ENCODE data around the gene ZG16B. TPM values are rescaled to one million over a fixed set of nuclear protein-coding genes. Genes with fewer than 3 reads are reported as not detected.

The ZG16B gene
- total RNA-seq, 1 experiment from 2014 or later, result 6.9 TPM

DNA sequence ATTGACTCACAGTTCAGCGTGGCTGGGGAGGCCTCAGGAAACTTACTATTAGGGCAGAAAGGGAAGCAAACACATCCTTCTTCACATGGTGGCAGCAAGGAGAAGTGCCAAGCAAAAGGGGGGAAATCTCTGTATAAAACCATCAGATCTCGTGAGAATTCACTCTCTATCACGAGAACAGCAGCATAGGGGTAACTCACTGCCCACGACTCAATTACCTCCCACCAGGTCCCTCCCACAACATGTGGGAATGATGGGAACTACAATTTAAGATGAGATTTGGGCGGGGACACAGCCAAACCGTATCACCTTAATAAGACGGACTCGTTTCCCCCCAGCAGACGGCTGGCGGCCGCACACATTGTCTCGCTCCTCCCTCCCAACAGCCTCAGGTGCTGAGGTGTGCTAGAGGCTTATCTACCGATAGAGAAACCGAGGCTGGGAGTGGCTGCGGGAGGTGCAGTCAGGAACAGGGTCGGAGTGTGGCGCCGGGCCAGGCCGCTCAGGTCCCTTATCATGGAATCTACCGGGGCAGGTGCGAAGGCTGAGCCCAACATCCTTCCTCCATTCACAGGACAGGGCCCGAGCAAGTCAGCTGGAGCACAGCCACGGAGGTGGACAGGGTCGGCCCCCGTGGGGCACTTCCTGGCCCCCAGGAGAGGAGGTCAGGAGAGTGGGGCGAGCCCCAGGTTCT lies 4.9 kb upstream of the ZG16B start:
- no peak overlapping the region for H3K27ac Mint-ChIP-seq (ENCODE audit: low read depth, unreplicated experiment)
- H3K27me3 Mint-ChIP-seq (ENCODE audit: insufficient read depth, unreplicated experiment), result no peaks in the 10 kb centered on the region
- H3K4me1 Mint-ChIP-seq (ENCODE audit: insufficient read depth, unreplicated experiment), result no peaks in the 10 kb centered on the region
- DNase-seq (ENCODE audit: unreplicated experiment), result no peak
- H3K36me3 Mint-ChIP-seq (ENCODE audit: insufficient read depth, unreplicated experiment), result no peaks in the 10 kb centered on the region
- no peak for TF ChIP-seq CTCF (IDR thresholded peaks at IDR 0.05; ENCODE audit: unreplicated experiment)
- no peak overlapping the region for H3K4me3 Mint-ChIP-seq (ENCODE audit: unreplicated experiment)
- ChIA-PET CTCF (interaction anchor here (0.6 kb wide), 1 partner anchor 55 kb away, joined by 3 read pairs; no protein-coding TSS in a partner anchor), POLR2A (no interaction called here)
- BruUV-seq (replicated peaks), result no TSS peak
- intact Hi-C loops (cut with micrococcal nuclease), result no loop called here
- H3K9me3 Mint-ChIP-seq (ENCODE audit: unreplicated experiment), result no peaks in the 10 kb centered on the region

- Mint-ChIP-seq H3K9me3 (ENCODE audit: unreplicated experiment) (no peaks in the 10 kb centered on the region), H3K27ac (ENCODE audit: low read depth, unreplicated experiment) (no peak overlapping the region), H3K4me1 (ENCODE audit: insufficient read depth, unreplicated experiment) (no peaks in the 10 kb centered on the region), H3K36me3 (ENCODE audit: insufficient read depth, unreplicated experiment) (no peaks in the 10 kb centered on the region), H3K27me3 (ENCODE audit: insufficient read depth, unreplicated experiment) (no peaks in the 10 kb centered on the region), H3K4me3 (ENCODE audit: unreplicated experiment) (no peak overlapping the region)
- ChIA-PET CTCF (interaction anchor here (0.6 to 1.0 kb wide), 2 partner anchors 55 to 402 kb away, joined by 3 read pairs; no protein-coding TSS in a partner anchor), POLR2A (no interaction called here)
- DNase-seq (ENCODE audit: unreplicated experiment), result no peak
- BruUV-seq (replicated peaks), result no TSS peak
- TF ChIP-seq CTCF (IDR thresholded peaks at IDR 0.05; ENCODE audit: unreplicated experiment), result no peak
- intact Hi-C loops (cut with micrococcal nuclease), result no loop called here
Measured at GRCh38 chr16:2825906-2826305, 4.2 kb upstream of the ZG16B start.

DNA sequence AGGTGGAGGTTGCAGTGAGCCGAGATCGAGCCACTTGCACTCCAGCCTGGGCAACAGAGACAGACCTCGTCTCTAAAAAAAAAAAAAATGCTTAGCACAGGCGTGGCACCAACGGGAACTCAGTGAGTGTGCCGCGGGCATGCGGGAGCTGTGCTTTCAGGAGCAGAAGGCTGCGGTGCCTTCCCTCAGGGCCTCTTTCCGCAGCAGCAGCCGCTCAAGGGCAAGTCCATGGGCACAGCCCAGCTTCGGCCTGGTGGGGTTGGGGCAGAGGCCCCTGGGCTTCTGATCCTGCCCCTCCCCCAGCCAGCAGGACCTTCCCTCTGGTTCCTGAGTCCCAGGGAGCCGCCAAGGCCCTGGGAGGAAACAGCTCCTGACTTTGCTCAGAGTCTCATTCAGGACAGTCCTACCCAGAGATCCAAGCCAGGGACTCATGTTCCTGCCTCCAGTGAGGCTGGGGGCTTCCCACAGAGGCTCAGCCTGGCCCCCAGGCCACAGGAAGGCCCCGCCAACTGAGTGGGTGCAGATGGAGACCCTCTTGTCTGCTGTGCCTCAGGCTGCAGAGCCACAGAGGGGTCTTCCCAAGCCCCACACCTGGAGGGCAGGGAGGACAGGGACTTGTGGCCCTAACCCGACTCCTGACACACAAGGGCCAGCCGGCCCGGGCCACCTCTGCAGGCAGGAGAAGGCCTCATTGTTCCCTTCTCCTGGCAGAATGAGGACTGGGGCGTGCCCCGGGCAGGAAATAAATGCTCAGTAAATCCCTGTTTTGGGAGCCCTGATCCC lies 3.3 kb upstream of the ZG16B start:
- intact Hi-C loops (cut with micrococcal nuclease), result no loop called here
- BruUV-seq (replicated peaks), result no TSS peak
- H3K27me3 Mint-ChIP-seq (ENCODE audit: insufficient read depth, unreplicated experiment), result no peaks in the 10 kb centered on the region
- no peak for DNase-seq (ENCODE audit: unreplicated experiment)
- H3K4me1 Mint-ChIP-seq (ENCODE audit: insufficient read depth, unreplicated experiment), result no peaks in the 10 kb centered on the region
- no peaks in the 10 kb centered on the region for H3K36me3 Mint-ChIP-seq (ENCODE audit: insufficient read depth, unreplicated experiment)
- ChIA-PET CTCF (interaction anchor here (1.0 kb wide), 1 partner anchor 403 kb away, joined by 3 read pairs; no protein-coding TSS in a partner anchor), POLR2A (interaction anchor here (0.5 to 0.6 kb wide), 2 partner anchors 16 to 125 kb away, joined by 3 read pairs; no protein-coding TSS in a partner anchor)
- no peak overlapping the region for H3K4me3 Mint-ChIP-seq (ENCODE audit: unreplicated experiment)
- TF ChIP-seq CTCF (IDR thresholded peaks at IDR 0.05; ENCODE audit: unreplicated experiment), result no peak
- no peak overlapping the region for H3K27ac Mint-ChIP-seq (ENCODE audit: low read depth, unreplicated experiment)
- H3K9me3 Mint-ChIP-seq (ENCODE audit: unreplicated experiment), result no peaks in the 10 kb centered on the region

GRCh38 chr16:2827374-2827791 lies 2.7 kb upstream of the ZG16B start:
- no peaks in the 10 kb centered on the region for H3K9me3 Mint-ChIP-seq (ENCODE audit: unreplicated experiment)
- DNase-seq (ENCODE audit: unreplicated experiment), result no peak
- no peaks in the 10 kb centered on the region for H3K36me3 Mint-ChIP-seq (ENCODE audit: insufficient read depth, unreplicated experiment)
- ChIA-PET POLR2A (interaction anchor here (0.5 kb wide), 1 partner anchor 126 kb away, joined by 3 read pairs; no protein-coding TSS in a partner anchor), CTCF (no interaction called here)
- no TSS peak for BruUV-seq (replicated peaks)
- no peak overlapping the region for H3K4me3 Mint-ChIP-seq (ENCODE audit: unreplicated experiment)
- no peaks in the 10 kb centered on the region for H3K27me3 Mint-ChIP-seq (ENCODE audit: insufficient read depth, unreplicated experiment)
- H3K4me1 Mint-ChIP-seq (ENCODE audit: insufficient read depth, unreplicated experiment), result no peaks in the 10 kb centered on the region
- intact Hi-C loops (cut with micrococcal nuclease), result no loop called here
- TF ChIP-seq CTCF (IDR thresholded peaks at IDR 0.05; ENCODE audit: unreplicated experiment), result no peak
- no peak overlapping the region for H3K27ac Mint-ChIP-seq (ENCODE audit: low read depth, unreplicated experiment)
